Epithelial cell of esophagus (primary cell): ENCODE results near the gene ANKRD55.
"Not testable (repeated sequence)": the region's sequence is repeated elsewhere in the genome, so short reads cannot be mapped to it uniquely, and the experiment has no call there.

ENCODE experiments used
- DNase-seq: peaks from one replicate; pipeline ENCODE4 v3.0.0; 2010; ENCODE audit warnings: low read depth
- H3K4me3 ChIP-seq: 2 replicates; pipeline ENCODE4 v1.5.1; 2011; ENCODE audit warnings: mild to moderate bottlenecking, low read length, control low read depth
- TF ChIP-seq, protein P1 (sequence below): IDR thresholded peaks from 2 replicates; pipeline ENCODE4 v1.5.1; 2011; ENCODE audit warnings: low read depth, mild to moderate bottlenecking, low read length, control low read depth, inconsistent platforms; ENCODE audit not compliant: insufficient read depth; ENCODE audit errors: missing control alignments

ANKRD55 gene

GRCh38 chr5:56245481-56245880, 12.4 kb upstream of the ANKRD55 start:
- no peak overlapping the region for H3K4me3 ChIP-seq
- TF ChIP-seq, protein P1, sequence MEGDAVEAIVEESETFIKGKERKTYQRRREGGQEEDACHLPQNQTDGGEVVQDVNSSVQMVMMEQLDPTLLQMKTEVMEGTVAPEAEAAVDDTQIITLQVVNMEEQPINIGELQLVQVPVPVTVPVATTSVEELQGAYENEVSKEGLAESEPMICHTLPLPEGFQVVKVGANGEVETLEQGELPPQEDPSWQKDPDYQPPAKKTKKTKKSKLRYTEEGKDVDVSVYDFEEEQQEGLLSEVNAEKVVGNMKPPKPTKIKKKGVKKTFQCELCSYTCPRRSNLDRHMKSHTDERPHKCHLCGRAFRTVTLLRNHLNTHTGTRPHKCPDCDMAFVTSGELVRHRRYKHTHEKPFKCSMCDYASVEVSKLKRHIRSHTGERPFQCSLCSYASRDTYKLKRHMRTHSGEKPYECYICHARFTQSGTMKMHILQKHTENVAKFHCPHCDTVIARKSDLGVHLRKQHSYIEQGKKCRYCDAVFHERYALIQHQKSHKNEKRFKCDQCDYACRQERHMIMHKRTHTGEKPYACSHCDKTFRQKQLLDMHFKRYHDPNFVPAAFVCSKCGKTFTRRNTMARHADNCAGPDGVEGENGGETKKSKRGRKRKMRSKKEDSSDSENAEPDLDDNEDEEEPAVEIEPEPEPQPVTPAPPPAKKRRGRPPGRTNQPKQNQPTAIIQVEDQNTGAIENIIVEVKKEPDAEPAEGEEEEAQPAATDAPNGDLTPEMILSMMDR: no peak
- no peak for DNase-seq

- TF ChIP-seq, protein P1: no peak
- DNase-seq: no peak
These were observed 11.5 kb upstream of the ANKRD55 start for GRCh38 chr5:56244627-56245026.

DNA sequence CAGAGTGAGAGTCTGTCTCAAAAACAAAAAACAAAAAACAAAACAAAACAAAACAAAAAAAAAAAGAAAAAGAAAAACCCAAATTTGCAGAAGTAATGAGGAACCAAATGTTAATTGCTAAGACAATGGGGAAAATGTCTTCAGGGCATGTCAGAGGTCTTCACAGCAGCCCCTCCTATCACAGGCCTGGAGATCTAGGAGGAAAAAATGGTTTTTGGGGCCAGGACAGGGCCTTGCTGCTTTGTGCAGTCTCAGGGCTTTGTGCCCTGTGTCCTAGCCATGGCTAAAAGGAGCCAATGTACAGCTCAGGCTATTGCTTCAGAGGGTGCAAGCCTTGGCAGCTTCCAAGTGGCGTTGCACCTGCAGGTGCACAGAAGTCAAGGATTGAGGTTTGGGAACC, 9.1 kb upstream of the ANKRD55 start:
- DNase-seq, H3K4me3 ChIP-seq: not testable (repeated sequence)

More at GRCh38 chr5:56244627-56245026, 11.5 kb upstream of the ANKRD55 start:
- H3K4me3 ChIP-seq: no peak overlapping the region

- TF ChIP-seq, protein P1: no peak
- DNase-seq: no peak
- no peak overlapping the region for H3K4me3 ChIP-seq
These were observed 592 bp downstream of the ANKRD55 start for GRCh38 chr5:56232538-56232937.

GRCh38 chr5:56230576-56230975, 2.6 kb downstream of the ANKRD55 start:
- DNase-seq: no peak
- TF ChIP-seq, protein P1: no peak
- H3K4me3 ChIP-seq: no peak overlapping the region

DNA sequence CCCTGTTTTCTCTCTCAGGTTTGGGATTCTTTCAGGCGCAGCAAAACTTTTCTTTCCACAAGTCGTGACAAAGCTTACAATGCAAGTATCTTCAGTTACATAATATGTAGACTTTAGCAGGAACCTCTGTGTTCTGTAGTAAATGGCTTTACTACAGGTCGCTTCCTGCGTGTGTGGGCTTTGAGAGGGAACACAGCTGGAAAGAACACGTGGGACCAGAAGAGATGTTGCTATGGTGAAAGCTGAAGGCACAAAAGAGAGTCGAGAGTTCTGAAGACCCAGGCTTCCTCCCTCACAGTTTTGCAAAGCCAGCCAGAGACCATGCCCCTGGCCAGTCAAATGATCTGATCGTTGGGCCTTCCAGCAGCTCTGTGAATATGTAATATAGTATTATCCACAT, 4.0 kb downstream of the ANKRD55 start:
- no peak overlapping the region for H3K4me3 ChIP-seq
- no peak for DNase-seq
- TF ChIP-seq, protein P1: no peak

DNA sequence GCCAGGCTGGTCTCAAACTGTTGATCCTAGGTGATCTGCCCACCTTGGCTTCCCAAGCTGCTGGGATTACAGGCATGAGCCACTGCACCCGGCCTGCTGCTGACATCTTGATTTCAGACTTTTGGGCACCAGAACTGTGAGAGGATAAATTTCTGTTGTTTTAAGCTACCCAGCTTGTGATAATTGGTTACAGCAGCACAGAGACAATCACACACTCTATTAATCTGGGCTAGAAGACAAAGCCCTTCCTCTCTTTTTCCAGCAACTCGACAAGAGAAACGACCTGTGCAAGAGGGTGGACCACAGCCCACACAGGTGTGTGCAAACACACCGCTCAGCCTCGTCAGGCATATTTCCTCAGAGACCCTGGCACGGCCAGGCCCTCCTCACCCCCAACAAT, 4.5 kb downstream of the ANKRD55 start:
- TF ChIP-seq, protein P1: no peak

More for the DNA sequence above, 4.5 kb downstream of the ANKRD55 start:
- no peak overlapping the region for H3K4me3 ChIP-seq
- no peak for DNase-seq
